Caki2 (cell line): Measurements from ENCODE around the gene MSMO1. TPM values are rescaled to one million over a fixed set of nuclear protein-coding genes. Genes with fewer than 3 reads are reported as not detected.

Experiments used
- DNase-seq: peaks from one replicate; pipeline ENCODE4 v3.0.0-alpha.2; 2015; ENCODE audit warnings: low read depth
- in situ Hi-C: cut with HindIII; loops from 2 replicates; pipeline ENCODE4 v1.10.0; 2016; ENCODE audit warnings: low sequenced_read_pairs, low pct_unique_long_range_greater_than_20kb, mixed read lengths
- total RNA-seq: library from RNA; depleted of rRNA; stranded (reverse); fragments of >200 nt; shearing (Covaris generic); gene quantifications from 2 replicates; pipeline ENCODE4 v1.2.3, GENCODE V29; 2014; ENCODE audit warnings: low replicate concordance; rRNA removed

The MSMO1 gene
- total RNA-seq, 1 experiment from 2014 or later, result 141 TPM

DNA sequence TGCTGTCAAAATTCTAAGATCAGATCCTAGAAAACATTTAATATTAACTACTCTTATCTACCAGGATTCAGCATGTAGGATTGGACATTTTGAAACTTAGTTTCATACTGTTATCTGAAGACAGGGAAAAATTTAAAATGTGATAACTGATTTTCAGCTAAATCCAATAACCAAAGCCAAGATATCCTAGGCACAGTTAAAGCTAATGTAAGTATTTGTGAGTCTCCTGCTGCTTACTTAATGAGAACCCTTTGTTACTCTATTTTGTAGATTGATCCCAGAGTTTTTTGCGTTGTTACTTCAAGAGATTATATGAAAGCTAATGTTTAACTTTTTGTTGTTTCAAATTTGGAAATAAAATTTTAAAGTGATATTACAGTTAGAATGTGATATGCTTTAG, 53.3 kb downstream of the MSMO1 start:
- DNase-seq, result no peak
- in situ Hi-C loops, result no loop called here

DNA sequence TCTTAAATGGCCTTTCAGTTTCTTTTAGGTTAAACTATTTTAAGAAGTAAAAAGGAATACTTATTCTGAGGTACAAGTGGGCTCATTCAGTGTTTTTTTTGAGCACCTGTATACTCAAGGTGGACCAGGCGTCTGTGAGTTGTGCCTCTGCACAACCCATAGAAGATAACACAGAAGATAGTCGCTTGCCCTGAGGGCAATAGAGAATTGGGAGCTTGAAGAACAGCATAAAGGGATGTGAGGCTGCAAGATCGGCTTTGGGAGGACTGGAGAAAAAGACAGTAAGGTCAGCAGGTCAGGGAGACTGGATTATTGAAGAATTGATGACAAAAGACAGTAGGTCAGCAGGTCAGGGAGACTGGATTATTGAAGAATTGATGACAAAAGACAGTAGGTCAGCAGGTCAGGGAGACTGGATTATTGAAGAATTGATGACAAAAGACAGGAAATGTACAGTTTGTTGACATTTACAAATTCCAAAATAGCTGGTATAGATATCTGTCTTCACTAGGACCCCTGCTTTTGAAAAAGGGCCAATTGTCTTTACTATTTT, 54.4 kb downstream of the MSMO1 start:
- in situ Hi-C loops, result no loop called here
- no peak for DNase-seq

DNA sequence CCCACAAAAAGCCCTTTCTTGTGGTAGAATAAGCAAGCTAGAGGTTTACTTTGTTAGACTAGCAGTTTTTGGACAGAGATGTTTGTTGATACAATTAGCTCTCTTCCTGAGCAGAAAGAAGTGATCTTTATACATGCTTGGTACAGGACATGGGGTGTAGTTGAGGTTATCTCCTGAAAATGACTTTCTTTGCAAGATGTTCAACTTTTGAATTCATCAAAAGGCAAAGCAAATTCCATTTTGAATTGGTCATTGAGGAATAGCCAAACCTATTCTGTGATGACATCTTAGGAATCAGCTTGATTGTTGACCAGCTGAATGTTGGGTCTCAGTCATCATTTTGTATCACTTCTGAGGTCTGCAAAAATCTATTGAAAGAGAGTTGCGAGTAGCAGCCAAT, 55.2 kb downstream of the MSMO1 start:
- in situ Hi-C loops, result no loop called here
- no peak for DNase-seq

DNA sequence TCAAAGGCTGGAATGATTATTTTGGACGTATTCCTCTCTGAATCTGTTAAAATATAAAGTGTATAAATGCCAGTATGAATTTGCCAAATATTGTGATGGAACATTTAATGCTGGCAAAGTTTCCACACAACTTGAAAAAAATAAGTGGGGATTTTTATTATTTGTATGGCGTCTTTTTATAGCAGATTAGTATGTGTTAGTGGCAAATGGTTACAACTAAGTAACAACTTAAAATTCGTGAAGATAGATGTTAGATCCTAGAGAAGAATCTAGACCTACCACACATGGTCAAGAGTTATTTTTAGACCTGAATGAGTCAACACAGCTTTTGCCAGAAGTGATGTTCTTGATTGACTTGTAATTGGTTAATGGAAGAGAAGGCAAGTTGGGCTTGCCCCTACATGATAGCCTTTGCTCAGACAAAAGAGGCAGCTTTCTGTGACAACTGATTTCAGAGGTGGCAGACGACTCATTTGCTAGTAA, 56.2 kb downstream of the MSMO1 start:
- no peak for DNase-seq
- in situ Hi-C loops, result no loop called here

DNA sequence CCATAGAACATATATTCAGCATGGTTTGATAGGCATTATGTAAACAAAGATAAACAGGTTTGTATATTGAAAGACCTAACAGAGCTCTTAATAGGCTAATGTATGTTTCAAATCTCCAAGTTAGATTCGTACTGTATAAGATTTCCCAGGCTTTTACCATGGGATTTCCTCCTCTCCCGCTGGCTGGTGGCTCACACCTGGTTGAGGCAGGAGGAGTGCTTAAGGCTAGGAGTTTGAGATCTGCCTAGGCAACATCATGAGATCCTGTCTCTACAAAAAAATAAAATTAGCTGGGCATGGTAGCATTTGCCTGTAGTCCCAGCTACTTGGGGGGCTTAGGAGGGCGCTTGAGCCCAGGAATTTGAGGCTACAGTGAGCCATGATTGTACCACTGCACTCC, 56.7 kb downstream of the MSMO1 start:
- DNase-seq, result no peak
- in situ Hi-C loops, result no loop called here

DNA sequence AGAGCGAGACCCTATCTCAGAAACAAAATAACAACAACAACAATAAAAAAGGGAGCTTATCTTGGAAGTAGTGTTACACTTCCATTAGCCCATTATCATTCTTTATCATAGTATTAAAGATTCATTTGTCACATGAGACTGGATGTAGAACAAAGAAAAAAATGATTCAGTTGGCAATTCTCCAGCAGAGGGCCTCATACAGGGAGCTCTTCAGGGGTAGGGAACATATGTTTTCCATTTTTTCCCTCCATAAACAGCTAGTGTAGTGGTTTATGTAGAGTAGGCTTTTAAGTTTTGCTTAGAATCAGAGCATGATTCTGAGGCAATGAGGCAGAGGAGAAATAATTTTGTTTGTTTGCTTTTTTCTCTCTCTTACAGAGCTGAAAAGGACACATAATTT, 57.1 kb downstream of the MSMO1 start:
- DNase-seq, result no peak
- in situ Hi-C loops, result no loop called here

DNA sequence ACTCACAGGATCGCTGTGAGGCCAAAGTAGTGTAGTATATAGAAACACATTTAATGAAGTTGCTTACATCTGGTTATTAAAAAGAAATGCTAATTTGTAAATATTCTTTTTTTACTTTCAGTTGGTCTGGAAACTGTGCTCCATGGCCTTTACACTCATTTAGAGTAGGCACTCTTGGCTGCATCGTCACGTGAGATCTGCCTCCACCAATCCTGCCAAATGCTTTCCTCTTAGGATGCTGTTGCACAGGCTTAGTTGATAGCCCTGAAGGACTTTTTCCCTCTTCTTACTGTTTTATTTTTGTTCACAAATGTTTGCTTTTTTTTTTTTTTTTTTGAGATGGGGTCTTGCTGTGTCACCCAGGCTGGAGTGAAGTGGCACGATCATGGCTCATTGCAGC, 57.7 kb downstream of the MSMO1 start:
- no peak for DNase-seq
- in situ Hi-C loops, result no loop called here

DNA sequence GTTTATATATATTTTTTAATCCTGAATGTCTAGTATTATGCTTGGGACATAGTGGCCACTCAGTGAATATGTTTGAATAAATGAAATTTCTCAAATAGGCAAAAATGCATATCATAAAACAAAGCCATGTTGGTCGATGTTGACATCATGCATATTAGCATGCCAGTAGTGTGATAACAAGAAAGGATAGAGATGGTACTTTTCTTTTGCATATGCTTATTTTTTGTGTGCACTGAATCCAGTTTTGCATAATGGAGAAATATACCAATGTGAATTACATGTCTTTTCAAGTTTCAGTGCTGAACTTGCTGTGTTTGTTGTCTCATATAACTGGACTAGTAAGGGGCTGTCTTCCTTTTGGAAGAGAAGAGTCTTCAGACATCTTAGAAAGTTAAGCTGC, 58.9 kb downstream of the MSMO1 start:
- DNase-seq, result no peak
- in situ Hi-C loops, result no loop called here

DNA sequence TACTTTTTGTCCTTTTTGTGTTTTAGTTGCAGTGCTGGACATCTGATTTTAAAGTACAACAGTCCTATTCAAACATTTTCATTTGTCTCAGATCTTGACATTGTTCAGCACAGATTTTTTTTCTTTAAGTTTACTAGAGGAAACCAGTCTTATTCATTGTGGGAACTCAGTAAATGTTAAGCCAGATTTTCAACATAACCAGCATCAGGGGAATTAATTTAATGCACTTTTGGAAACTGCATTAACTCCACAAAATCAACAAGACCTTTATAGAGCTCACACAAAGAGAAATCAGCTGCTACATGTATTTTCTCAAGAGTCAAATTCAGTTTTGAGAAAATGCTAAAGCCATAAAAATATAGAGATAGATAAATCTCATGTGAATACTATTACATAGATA, 61.3 kb downstream of the MSMO1 start:
- DNase-seq, result no peak
- in situ Hi-C loops, result no loop called here

Other genes with a start within 250 kb of the MSMO1 start
- gene TMEM192, start 214.8 kb upstream of the MSMO1 start, total RNA-seq, result 11.7 and 20.1 TPM in 2 replicates
- gene KLHL2, start 120.1 kb upstream of the MSMO1 start, total RNA-seq, result 3.5 and 10.1 TPM in 2 replicates
- 0.78 and 4.7 TPM in 2 replicates for gene CPE, start 51.3 kb downstream of the MSMO1 start, total RNA-seq